Thyroid gland (tissue), 4 donors: ENCODE measurements around the gene JPH2.

Experiments
- CTCF ChIP-seq, 6 experiments: fragments of 200-600 bp in 3 of 6; fragments of 450-650 bp in 3 of 6; sonication (generic) in 3 of 6; IDR thresholded peaks; one replicate each; pipeline ENCODE4 v1.5.1; 2016 to 2019; ENCODE audit warnings: antibody characterized with exemption in 6 of 6, mild to moderate bottlenecking in 2 of 6, inconsistent platforms in 1 of 6, moderate library complexity in 1 of 6
- POLR2A ChIP-seq, 2 donors: fragments of 450-650 bp; IDR thresholded peaks; one replicate each; pipeline ENCODE4 v1.6.1; 2017; ENCODE audit warnings: antibody characterized with exemption in 2 of 2, mild to moderate bottlenecking in 2 of 2, moderate library complexity in 1 of 2

- TF ChIP-seq CTCF (IDR thresholded peaks at IDR 0.05) (no peak), POLR2A (IDR thresholded peaks at IDR 0.05) (no peak)
These were observed 106.9 kb downstream of the JPH2 start for GRCh38 chr20:44080064-44080463.
